ENCODE measurements around the gene XPR1.

GRCh38 chr1:180652792-180653191 is 21.0 kb downstream of the XPR1 start:
- TF ChIP-seq CTCF (conservative IDR thresholded peaks at IDR 0.05; ENCODE audit: low read depth, low read length) (no peak), EZH2 (IDR thresholded peaks at IDR 0.05; ENCODE audit: borderline replicate concordance, low read depth, low read length, poor library complexity, severe bottlenecking) (no peak)
